GM11168 (cell line): Measurements from ENCODE around the gene RBM15.

ENCODE experiments used
- in situ Hi-C: fragments of 300-500 bp; cut with MboI; formaldehyde crosslinking; loops from one replicate; pipeline ENCODE4 v1.12.0; 2022; ENCODE audit warnings: low sequenced_read_pairs; ENCODE audit not compliant: unreplicated experiment

RBM15 gene

DNA sequence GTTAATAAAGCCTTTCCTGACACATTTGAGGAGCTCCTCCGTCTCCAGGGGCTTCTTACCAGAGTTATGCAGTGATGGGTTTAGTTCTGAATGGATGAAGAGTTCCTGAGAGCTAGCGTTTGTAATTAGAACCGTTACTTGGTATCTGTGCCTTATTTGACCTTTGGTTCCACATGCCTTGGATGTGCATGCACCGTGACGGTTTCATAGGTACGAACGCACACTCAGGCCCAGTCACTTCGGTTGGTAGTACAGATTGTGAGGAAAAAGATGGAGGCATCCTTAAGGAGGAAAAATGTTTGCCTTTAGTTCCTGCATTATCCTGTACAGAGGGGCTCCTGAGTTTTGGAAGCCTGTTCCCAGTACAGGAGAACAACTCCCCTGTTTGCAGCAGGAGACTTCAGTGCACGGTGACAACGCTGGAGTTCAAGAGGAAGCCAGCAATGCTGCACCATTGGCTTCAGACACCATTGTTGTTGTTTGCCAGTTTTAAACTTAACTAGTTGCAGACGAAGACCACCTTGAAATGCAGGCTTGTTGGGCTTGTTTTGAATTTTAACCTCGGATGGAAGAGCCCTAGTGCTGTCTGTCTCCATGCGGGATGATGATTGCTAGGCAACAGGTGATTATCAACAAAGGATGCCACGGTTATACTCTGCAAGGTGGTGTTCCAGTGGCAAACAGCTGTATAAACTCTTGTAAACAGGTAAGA, 8.2 kb downstream of the RBM15 start:
- in situ Hi-C loops, result no loop called here

GRCh38 chr1:110348050-110348449, 8.9 kb downstream of the RBM15 start:
- in situ Hi-C loops, result no loop called here

DNA sequence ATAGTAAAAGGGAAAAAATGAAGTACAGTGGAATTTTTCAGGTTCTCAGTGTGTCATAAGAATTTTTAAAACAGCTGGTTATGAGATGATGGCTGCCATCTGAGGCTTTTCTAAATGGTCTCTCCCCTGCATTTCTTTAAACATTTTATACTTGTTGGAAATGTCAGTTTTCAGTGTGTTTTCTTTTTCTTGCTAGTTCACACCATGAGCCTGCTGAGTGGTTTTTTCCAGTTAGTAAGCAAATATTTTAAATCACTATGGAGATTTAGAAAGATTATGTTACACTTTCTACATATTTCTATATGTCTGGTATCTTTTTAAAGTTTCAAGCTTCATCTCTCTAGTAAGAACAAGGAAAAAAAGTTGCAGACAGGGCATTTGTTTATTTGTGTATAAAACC, 9.6 kb downstream of the RBM15 start:
- in situ Hi-C loops, result no loop called here

DNA sequence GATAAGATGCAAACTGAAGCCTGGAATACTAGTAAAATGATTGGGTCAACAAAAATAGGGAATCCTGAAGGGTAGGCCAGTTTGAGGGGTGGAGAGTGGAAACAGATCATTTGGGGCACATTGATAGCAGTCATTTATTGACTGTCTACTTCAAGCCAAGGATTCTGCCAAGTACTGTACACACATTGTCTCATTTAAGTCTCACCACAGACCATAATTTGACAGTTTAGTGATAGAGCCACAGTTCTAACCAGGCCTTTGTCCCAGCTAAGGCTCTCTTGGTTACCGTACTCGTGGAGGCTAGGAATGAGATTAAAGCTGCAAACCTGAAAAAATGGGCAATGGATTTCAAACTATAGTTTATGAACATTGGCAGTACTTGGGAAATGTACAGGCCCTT, 11.2 kb downstream of the RBM15 start:
- in situ Hi-C loops, result no loop called here

DNA sequence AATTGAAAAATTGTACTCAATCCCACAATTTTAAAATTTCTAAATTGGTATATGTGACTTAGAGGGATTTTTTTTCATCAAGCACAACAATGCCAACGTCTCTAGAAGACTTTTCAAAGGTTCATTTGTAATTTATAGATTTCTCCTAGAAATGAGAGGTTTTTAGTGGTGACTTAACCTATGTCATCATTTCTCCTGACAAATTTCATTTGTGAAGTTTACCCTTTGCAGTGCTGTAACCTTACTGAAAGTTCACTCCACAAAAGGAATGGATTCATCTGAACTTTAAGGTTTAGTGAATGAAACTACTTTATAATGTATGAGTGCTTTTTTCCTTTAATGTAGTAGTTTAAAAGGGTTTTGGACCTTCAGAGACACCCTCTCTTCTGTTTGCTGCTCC, 16.1 kb downstream of the RBM15 start:
- in situ Hi-C loops, result no loop called here

GRCh38 chr1:110356379-110356778, 17.2 kb downstream of the RBM15 start:
- in situ Hi-C loops, result no loop called here

GRCh38 chr1:110360431-110360830, 21.3 kb downstream of the RBM15 start:
- in situ Hi-C loops, result no loop called here

GRCh38 chr1:110361856-110362255, 22.7 kb downstream of the RBM15 start:
- in situ Hi-C loops, result no loop called here

DNA sequence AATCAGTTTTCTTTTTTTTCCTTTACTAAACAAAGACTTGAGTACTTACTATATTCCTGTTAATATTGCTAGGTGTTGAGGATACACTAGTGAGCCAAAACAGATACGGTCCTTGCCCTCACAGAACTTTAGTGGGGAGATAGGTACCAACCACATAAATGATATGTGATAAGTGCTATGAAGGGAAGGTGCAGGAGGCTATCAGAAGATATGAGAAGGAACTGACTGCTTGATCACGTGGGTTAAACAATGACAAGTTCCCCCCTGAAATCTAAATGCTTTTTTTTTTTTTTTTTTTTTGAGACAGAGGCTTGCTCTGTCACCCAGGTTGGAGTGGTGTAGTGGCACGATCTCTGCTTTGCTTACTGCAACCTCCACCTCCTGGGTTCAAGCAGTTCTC, 25.0 kb downstream of the RBM15 start:
- in situ Hi-C loops, result no loop called here

DNA sequence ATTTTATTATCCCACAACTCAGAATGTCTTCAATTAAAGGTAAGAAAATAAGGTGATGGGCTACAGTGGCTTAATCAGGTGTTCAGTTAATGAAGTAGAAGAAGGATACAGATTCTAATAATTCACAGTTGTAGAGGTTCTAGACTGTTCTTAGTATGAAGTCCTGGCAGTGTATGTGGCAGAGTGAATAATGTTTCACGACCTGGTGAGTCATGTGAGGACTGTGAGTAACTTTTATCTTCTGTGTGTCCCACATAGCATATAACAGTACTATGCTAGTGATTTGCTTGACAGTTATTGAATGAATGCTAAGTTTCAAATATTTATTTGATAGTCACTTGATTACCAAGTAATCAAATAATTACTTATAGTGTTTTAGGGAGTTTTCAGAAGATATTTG, 31.6 kb downstream of the RBM15 start:
- in situ Hi-C loops, result no loop called here

DNA sequence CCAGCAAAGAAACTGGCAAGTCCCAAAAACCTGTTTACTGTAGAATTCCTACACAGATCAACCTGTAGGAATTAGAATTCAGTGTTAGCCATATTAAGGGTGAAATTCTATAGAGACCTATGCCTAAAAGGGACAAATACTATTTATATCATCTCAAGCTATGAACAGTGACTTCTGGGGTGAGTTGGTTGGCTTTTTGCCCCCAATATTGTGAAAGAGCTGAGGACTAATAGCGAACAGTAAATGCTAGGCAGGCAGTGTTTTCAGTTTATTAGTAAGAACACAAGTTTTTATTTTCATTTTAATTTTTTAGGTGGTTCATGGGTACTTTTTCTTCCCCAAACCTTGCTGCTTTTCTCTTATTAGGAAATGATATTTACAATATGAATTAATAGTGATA, 36.3 kb downstream of the RBM15 start:
- in situ Hi-C loops, result no loop called here

DNA sequence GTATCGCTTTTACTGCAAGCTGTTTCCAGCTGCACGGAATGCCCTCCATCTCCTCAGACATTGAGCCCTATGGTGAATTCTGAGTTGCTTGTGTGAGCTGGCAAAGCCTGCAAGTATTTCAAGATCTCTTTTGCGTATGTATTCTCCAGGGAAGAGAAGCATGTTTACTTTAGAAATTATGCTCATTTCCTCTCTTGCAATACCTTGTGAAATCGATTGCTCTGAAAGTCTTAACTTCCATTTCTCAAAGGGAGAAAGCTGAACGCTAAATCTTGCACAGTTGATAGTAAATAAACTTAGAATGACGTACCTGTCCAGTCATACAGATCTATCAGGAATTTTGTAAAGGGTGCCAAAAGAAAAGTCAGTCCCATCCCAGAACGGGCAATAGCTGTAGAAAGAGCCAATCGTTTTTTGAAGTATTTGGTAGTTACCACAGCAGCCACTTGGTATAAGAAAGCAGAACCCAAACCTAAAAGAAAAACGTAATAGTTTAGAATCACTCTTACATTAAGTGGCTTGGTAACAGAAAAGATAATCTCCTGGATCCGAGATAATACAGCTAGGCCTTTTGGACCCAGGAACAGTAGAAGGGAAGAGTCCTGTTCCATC, 41.6 kb downstream of the RBM15 start:
- in situ Hi-C loops, result no loop called here

DNA sequence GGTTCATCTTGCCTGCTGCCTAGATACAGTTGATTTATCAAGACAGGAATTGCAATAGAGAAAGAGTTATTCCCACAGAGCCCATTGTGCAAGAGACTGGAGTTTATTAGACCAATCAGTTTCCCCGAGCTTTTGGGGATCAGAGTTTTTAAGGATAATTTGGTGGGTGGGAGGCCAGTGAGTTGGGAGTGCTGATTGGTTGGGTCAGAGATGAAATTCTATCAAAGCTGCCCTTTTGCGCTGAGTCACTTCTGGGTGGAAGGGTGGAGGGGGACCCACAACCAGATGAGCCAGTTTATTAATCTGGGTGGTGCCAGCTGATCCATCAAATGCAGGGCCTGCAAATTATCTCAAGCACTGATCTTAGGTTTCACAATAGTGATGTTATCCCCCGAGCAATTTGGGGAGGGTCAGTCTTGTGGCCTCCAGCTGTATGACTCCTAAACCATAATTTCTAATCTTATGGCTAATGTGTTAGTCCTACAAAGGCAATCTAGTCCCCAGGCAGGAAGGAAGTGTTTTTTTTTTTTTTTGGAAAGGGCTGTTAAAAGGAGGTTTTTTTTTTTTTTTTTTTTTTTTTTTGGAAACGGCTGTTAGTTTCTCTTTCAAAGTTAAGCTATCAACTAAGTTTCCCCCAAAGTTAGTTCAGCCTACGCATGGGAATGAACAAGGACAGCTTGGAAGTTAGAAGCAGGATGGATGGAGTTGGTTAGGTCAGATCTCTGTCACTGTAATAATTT, 44.2 kb downstream of the RBM15 start:
- in situ Hi-C loops, result no loop called here

DNA sequence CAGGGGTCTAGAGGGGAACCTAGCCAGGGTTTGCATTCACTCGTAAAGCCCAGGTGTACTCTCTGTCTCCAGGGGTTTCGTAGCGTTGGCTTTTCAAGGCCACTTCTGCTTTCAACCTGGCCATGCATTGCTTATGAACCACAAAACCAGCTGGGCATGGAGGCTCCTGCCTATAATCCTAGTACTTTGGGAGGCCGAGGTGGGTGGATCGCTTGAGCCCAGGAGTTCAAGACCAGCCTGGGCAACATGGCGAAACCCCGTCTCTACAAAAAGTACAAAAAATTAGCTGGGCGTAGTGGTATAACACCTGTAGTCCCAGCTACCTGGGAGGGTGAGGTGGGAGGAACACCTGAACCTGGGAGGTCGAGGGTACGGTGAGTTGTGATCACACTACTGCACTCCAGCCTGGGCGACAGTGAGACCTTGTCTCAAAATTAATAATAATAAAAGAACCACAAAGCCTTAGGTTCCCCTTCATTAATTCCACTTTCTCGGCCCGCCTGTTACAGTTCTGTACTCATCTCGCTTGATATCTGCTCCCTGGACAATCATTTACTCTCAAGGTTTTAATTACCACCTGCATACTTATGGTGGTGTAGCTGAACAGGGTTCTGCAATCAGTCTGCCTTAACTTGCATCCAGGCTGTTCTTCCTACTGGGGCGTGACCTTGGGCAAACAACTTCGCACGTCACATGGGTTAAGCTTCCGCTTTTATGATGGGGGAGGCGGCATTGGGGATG, 45.6 kb downstream of the RBM15 start:
- in situ Hi-C loops, result no loop called here

DNA sequence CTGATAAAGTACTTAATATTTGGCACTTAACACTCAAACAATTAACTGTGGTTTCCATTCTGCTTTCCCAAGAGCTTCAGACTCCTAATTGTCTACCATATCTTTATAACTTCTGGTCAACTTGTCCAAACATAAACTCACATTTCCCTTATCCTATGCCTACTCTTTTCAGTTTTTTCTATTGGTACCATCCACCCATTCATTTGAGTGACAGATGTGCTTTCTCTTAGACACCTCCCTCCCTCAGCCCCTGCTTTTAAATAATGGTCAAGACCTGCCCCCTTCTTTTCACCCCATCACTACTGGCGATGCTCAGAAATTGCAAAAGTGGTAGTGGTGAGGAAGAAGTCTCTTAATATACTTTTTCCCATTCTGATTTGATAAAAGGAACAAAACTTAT, 46.2 kb downstream of the RBM15 start:
- in situ Hi-C loops, result no loop called here

DNA sequence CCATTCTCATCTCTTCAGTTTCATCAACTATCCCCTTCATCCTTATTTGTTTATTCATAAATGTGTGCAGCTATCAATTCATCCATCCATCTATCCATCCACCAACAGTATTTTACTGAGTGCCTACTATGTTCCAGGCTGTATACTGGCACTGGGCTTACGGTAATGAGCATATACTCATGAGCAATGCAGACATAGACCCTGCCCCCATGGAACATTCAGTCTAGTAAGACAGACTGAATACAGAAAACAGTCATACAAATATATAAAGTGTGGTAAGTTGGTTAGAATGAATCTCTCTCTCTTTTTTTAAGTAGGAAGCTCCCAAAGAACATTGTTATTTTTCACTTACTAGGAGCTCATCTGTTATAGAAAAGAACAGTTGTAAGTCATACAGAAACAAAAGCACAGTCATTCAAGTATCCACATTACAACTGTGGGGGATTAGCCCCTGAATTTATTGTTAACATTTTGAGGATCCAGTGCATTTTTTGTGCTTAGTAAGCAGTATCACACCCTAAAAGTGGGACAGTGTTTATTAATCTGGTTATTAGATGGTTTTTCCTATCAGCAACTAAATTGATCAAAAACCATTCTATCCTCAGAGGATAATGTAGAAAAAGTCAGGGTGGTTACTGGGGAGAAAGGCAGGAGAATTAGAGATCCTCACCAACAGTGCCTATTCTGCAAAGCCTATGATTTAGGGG, 48.0 kb downstream of the RBM15 start:
- in situ Hi-C loops, result no loop called here

GRCh38 chr1:110390096-110390495, 50.9 kb downstream of the RBM15 start:
- in situ Hi-C loops, result no loop called here

DNA sequence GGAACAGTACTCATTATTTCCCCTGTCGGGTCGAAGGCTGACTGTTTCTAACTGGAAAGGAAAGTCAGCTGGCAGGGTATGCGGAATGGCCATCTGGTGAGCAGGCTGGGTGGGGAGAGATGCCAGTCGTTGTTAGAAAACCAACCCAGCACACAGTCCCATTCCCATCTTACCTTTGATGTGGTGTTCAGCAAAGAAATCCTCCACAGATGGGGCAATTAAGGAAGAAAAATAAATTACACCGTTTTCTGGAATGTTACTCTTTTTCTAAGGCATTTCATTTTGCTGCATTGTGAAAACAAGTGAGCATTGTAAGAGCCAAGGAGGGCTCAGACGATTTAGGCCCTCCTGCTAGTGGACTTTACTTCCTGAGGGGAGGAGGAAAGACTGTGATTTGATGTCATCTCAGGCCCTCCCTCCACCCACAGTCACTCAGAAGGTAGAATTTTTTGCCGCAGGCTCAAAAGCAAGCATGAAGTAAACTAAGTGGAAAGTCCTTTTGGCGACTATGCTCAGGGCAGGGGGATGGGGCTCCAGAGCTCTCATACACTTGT, 51.6 kb downstream of the RBM15 start, which contains the start of gene SLC16A4:
Gene SLC16A4, minus strand, starts transcription at position 335 of the 554 bp plus-strand sequence. CDS start 1,703 bp downstream, outside the sequence.
- in situ Hi-C loops, result no loop called here

- in situ Hi-C loops, result no loop called here
Observed at GRCh38 chr1:110393286-110393685, 54.1 kb downstream of the RBM15 start.
